ENCODE results near the gene TTC6. TPM values are rescaled to one million over a fixed set of nuclear protein-coding genes. Genes with fewer than 3 reads are reported as not detected.
"Not testable (repeated sequence)": the region's sequence is repeated elsewhere in the genome, so short reads cannot be mapped to it uniquely, and the experiment has no call there.

The TTC6 gene
- total and polyA plus RNA-seq, 8 donors: 0.92 to 184 (median 20.9) TPM

DNA sequence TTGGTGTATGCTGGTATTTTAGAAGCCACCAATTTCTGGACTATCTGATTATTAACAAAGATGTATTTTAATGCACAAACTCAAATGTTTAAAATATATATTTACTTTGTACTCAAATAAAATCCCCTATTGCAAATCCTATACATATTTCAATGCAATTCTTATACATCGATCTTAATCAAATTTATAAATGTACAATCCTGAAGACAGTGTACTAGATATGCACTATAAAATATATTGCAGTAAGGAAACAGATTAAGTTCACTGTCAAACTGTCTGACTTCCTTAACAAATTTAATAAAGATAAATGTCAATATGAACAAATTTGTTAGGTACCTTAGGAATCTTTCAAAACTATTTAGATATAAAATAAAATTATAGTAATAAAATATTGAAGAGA, 44.3 kb upstream of the TTC6 start:
- Histone ChIP-seq H3K4me3 (no peak overlapping the region), H3K9me3 (peaks cover 0 to 13% (median 0%) of the 10 kb centered on the region in 4 donors), H3K4me1 (peaks cover 0 to 18% (median 6%) of the 10 kb centered on the region in 4 donors), H3K36me3 (no peaks in the 10 kb centered on the region), H3K27me3 (no peaks in the 10 kb centered on the region), H3K27ac (no peak overlapping the region)
- 73 to 94% (median 81%) methylated on average over 1 of the region's 1 CpG for WGBS, 5 donors
- no peak for TF ChIP-seq POLR2AphosphoS5 (IDR thresholded peaks at IDR 0.05)
- DNase-seq: no peak
- intact Hi-C loops (cut with DNase I; ENCODE audit: low total_unique reads): no loop called here

- H3K36me3 ChIP-seq: no peaks in the 10 kb centered on the region
- 85 to 97% (median 93%) methylated on average over 1 of the region's 1 CpG for WGBS, 5 donors
- no peaks in the 10 kb centered on the region for H3K27me3 ChIP-seq
- H3K27ac ChIP-seq: no peak overlapping the region
- H3K9me3 ChIP-seq: peaks cover 0 to 13% (median 0%) of the 10 kb centered on the region in 4 donors
- intact Hi-C loops (cut with DNase I; ENCODE audit: low total_unique reads): no loop called here
- no peak overlapping the region for H3K4me3 ChIP-seq
- TF ChIP-seq POLR2AphosphoS5 (IDR thresholded peaks at IDR 0.05) (no peak), EP300 (IDR thresholded peaks at IDR 0.05) (no peak), POLR2A (IDR thresholded peaks at IDR 0.05) (no peak)
- TF ChIP-seq, protein P1, sequence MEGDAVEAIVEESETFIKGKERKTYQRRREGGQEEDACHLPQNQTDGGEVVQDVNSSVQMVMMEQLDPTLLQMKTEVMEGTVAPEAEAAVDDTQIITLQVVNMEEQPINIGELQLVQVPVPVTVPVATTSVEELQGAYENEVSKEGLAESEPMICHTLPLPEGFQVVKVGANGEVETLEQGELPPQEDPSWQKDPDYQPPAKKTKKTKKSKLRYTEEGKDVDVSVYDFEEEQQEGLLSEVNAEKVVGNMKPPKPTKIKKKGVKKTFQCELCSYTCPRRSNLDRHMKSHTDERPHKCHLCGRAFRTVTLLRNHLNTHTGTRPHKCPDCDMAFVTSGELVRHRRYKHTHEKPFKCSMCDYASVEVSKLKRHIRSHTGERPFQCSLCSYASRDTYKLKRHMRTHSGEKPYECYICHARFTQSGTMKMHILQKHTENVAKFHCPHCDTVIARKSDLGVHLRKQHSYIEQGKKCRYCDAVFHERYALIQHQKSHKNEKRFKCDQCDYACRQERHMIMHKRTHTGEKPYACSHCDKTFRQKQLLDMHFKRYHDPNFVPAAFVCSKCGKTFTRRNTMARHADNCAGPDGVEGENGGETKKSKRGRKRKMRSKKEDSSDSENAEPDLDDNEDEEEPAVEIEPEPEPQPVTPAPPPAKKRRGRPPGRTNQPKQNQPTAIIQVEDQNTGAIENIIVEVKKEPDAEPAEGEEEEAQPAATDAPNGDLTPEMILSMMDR (IDR thresholded peaks at IDR 0.05): no peak
- H3K4me1 ChIP-seq: no peaks in the 10 kb centered on the region
- no peak for DNase-seq
Observed at GRCh38 chr14:37553935-37554550, 41.4 kb upstream of the TTC6 start.

DNA sequence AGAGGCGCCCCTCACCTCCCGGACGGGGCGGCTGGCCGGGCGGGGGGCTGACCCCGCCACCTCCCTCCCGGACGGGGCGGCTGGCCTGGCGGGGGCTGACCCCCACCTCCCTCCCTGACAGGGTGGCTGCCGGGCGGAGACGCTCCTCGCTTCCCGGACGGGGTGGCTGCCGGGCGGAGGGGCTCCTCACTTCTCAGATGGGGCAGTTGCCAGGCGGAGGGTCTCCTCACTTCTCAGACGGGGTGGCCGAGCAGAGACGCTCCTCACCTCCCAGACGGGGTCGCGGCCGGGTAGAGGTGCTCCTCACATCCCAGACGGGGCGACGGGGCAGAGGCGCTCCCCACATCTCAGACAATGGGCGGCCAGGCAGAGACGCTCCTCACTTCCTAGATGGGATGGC, 39.8 kb upstream of the TTC6 start:
- H3K36me3 ChIP-seq; H3K4me3 ChIP-seq; intact Hi-C loops (cut with DNase I; ENCODE audit: low total_unique reads); DNase-seq; H3K4me1 ChIP-seq; H3K27ac ChIP-seq; H3K27me3 ChIP-seq: not testable (repeated sequence)
- peaks cover 0 to 13% (median 0%) of the 10 kb centered on the region in 4 donors for H3K9me3 ChIP-seq
- 92 to 99% (median 97%) methylated on average over 16 to 27 of the region's 33 CpGs; no CpG with 5 or more reads in 1 of the 5 donors for WGBS, 5 donors

DNA sequence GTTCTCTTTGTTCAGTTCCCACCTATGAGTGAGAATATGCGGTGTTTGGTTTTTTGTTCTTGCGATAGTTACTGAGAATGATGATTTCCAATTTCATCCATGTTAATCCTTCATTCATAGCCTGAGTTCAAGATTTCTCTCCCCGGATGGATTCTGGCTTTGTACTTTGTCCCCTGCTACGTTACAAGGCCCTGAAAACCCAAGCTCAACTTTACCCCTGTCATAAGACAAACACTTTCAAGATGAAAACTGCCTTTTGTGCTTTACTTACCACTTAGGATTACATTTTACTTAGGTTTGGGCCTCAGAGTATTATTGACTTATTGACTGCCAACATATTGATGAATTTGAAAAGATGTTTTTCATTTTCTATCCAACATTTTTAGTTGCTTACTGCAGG, 36.7 kb upstream of the TTC6 start:
- Histone ChIP-seq H3K36me3 (no peaks in the 10 kb centered on the region), H3K4me3 (no peak overlapping the region), H3K27me3 (no peaks in the 10 kb centered on the region), H3K4me1 (no peaks in the 10 kb centered on the region), H3K9me3 (peaks cover 0 to 4% (median 0%) of the 10 kb centered on the region in 4 donors), H3K27ac (no peak overlapping the region)
- intact Hi-C loops (cut with DNase I; ENCODE audit: low total_unique reads): no loop called here
- DNase-seq: no peak
- 87 to 93% (median 92%) methylated on average over 4 of the region's 4 CpGs for WGBS, 5 donors
- TF ChIP-seq POLR2AphosphoS5 (IDR thresholded peaks at IDR 0.05) (no peak), EP300 (IDR thresholded peaks at IDR 0.05) (no peak), POLR2A (IDR thresholded peaks at IDR 0.05) (no peak)
- TF ChIP-seq, protein P1 (IDR thresholded peaks at IDR 0.05): no peak

DNA sequence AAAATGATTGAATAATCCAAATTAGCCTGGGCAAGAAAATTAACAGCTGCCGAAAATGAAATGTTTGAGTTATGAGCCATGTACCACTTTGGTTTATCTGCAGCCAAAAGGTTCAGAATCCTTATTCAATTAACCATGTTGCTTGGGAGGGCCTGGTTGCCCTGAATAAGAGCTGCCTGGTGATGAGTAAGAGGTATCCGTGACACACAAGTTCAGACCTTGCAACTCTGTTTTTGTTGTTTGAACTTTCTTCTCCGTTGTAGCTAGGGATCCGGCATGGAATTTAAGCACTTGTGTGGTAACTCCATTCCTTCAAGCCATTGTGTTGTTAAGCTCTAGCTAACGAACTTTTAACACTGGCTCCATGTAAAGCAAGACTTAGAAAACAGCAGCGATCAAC, 36.0 kb upstream of the TTC6 start:
- H3K36me3 ChIP-seq: no peaks in the 10 kb centered on the region
- no peaks in the 10 kb centered on the region for H3K4me1 ChIP-seq
- H3K27me3 ChIP-seq: no peaks in the 10 kb centered on the region
- no peaks in the 10 kb centered on the region for H3K9me3 ChIP-seq
- intact Hi-C loops (cut with DNase I; ENCODE audit: low total_unique reads): no loop called here
- 82 to 92% (median 87%) methylated on average over 6 of the region's 6 CpGs for WGBS, 5 donors
- TF ChIP-seq, protein P1 (IDR thresholded peaks at IDR 0.05): no peak
- no peak for TF ChIP-seq EP300 (IDR thresholded peaks at IDR 0.05)
- TF ChIP-seq POLR2A (IDR thresholded peaks at IDR 0.05): no peak
- no peak for TF ChIP-seq POLR2AphosphoS5 (IDR thresholded peaks at IDR 0.05)
- DNase-seq: no peak
- H3K4me3 ChIP-seq: no peak overlapping the region
- H3K27ac ChIP-seq: no peak overlapping the region
